Upper lobe of right lung (tissue), 1 donor: ENCODE results near the gene GGA3. TPM values are rescaled to one million over a fixed set of nuclear protein-coding genes. Genes with fewer than 3 reads are reported as not detected.
A peak's percentile ranks its signal among the peaks of the same experiment; 100 is the strongest.

ENCODE experiments used
- ATAC-seq: fragments of 200-7000 bp; cut with Tn5 transposase; one replicate; pipeline ENCODE4 v1.9.1; 2020; ENCODE audit warnings: mild to moderate bottlenecking, moderate library complexity
- DNase-seq: peaks from one replicate; pipeline ENCODE4 v3.0.0-alpha.2; 2020
- H3K27ac ChIP-seq: fragments of 200-600 bp; one replicate; pipeline ENCODE4 v1.8.0; 2022
- H3K27me3 ChIP-seq: fragments of 200-600 bp; one replicate; pipeline ENCODE4 v1.8.0; 2022; ENCODE audit warnings: mild to moderate bottlenecking
- H3K36me3 ChIP-seq: fragments of 200-600 bp; one replicate; pipeline ENCODE4 v1.8.0; 2022
- H3K4me1 ChIP-seq: fragments of 200-600 bp; one replicate; pipeline ENCODE4 v1.8.0; 2022
- H3K4me3 ChIP-seq: fragments of 200-600 bp; one replicate; pipeline ENCODE4 v1.8.0; 2022; ENCODE audit warnings: mild to moderate bottlenecking
- H3K9me3 ChIP-seq: fragments of 200-600 bp; one replicate; pipeline ENCODE4 v1.8.0; 2022
- CTCF ChIP-seq: fragments of 200-600 bp; IDR thresholded peaks from one replicate; pipeline ENCODE4 v1.8.0; 2022; ENCODE audit warnings: antibody characterized with exemption
- intact Hi-C: fragments of 100-400 bp; cut with DNase I; formaldehyde crosslinking; loops from one replicate; pipeline ENCODE4 v1.11.0; 2022
- total RNA-seq: library from RNA; stranded (reverse); fragmentation: NEBNext Ultra II Directional; extraction: Animal tissue kit (Norgen Biotek cat#: 25700); gene quantifications from one replicate; pipeline ENCODE4 v1.2.1, GENCODE V29; 2021
- donor health status: DM: no; HTN: yes; CAD: no; lungs with severe emphysema.

GGA3 gene
- total RNA-seq, 1 donor from 2014 or later = 52.7 TPM

- TF ChIP-seq CTCF = no peak
- intact Hi-C loops = no loop called here
- DNase-seq (no peak), ATAC-seq (no peak)
- Histone ChIP-seq H3K4me3 (no peak overlapping the region), H3K27me3 (no peaks in the 10 kb centered on the region), H3K36me3 (peaks cover 98% of the 10 kb centered on the region), H3K27ac (no peak overlapping the region), H3K4me1 (no peaks in the 10 kb centered on the region), H3K9me3 (no peaks in the 10 kb centered on the region)
Measured at GRCh38 chr17:75237100-75238014, 24.0 kb downstream of the GGA3 start.

GRCh38 chr17:75232786-75233185 lies 28.6 kb downstream of the GGA3 start:
- TF ChIP-seq CTCF = no peak
- no peak overlapping the region for H3K27ac ChIP-seq
- no peak overlapping the region for H3K4me3 ChIP-seq
- peaks cover 9% of the 10 kb centered on the region for H3K4me1 ChIP-seq
- no peaks in the 10 kb centered on the region for H3K27me3 ChIP-seq
- ATAC-seq (no peak), DNase-seq (no peak)
- peaks cover 82% of the 10 kb centered on the region for H3K36me3 ChIP-seq
- intact Hi-C loops = no loop called here
- no peaks in the 10 kb centered on the region for H3K9me3 ChIP-seq

- DNase-seq = no peak
- H3K27me3 ChIP-seq = no peaks in the 10 kb centered on the region
- peaks cover 76% of the 10 kb centered on the region for H3K36me3 ChIP-seq
- TF ChIP-seq CTCF = no peak
- H3K4me3 ChIP-seq = no peak overlapping the region
- ATAC-seq = no peak
- H3K27ac ChIP-seq = no peak overlapping the region
- intact Hi-C loops = no loop called here
- H3K4me1 ChIP-seq = peaks cover 9% of the 10 kb centered on the region
- H3K9me3 ChIP-seq = no peaks in the 10 kb centered on the region
Measured at GRCh38 chr17:75231741-75232464, 29.5 kb downstream of the GGA3 start.

GRCh38 chr17:75231071-75231470 lies 30.3 kb downstream of the GGA3 start:
- no peak for TF ChIP-seq CTCF
- Histone ChIP-seq H3K4me3 (no peak overlapping the region), H3K27ac (no peak overlapping the region), H3K4me1 (peaks cover 9% of the 10 kb centered on the region), H3K9me3 (no peaks in the 10 kb centered on the region), H3K36me3 (peaks cover 76% of the 10 kb centered on the region), H3K27me3 (no peaks in the 10 kb centered on the region)
- no peak for ATAC-seq
- DNase-seq = no peak
- intact Hi-C loops = no loop called here

GRCh38 chr17:75228847-75229246 lies 32.6 kb downstream of the GGA3 start:
- intact Hi-C loops = no loop called here

More at GRCh38 chr17:75228847-75229246, 32.6 kb downstream of the GGA3 start:
- H3K27ac ChIP-seq = peak overlapping the region; percentile 73
- no peaks in the 10 kb centered on the region for H3K9me3 ChIP-seq
- ATAC-seq (peak; percentile 70), DNase-seq (peak; percentile 70)
- no peaks in the 10 kb centered on the region for H3K27me3 ChIP-seq
- H3K4me3 ChIP-seq = no peak overlapping the region
- no peak for TF ChIP-seq CTCF
- peaks cover 67% of the 10 kb centered on the region for H3K36me3 ChIP-seq
- H3K4me1 ChIP-seq = peaks cover 9% of the 10 kb centered on the region
